Sigmoid colon (tissue), 7 donors: ENCODE measurements around the gene TAGLN. TPM values are rescaled to one million over a fixed set of nuclear protein-coding genes. Genes with fewer than 3 reads are reported as not detected.
A peak's percentile ranks its signal among the peaks of the same experiment; 100 is the strongest.
"Not testable (repeated sequence)": the region's sequence is repeated elsewhere in the genome, so short reads cannot be mapped to it uniquely, and the experiment has no call there.

Source experiments
- DNase-seq: peaks from one replicate; pipeline ENCODE4 v3.0.0-alpha.2; 2019
- H3K27ac ChIP-seq, 4 donors: fragments of 200-600 bp; sonication (generic); one replicate each; pipeline ENCODE4 v1.5.1; 2016 to 2019; ENCODE audit warnings: mild to moderate bottlenecking in 1 of 4
- H3K27me3 ChIP-seq, 3 donors: fragments of 200-600 bp; sonication (generic); one replicate each; pipeline ENCODE4 v1.5.1; 2019; ENCODE audit warnings: mild to moderate bottlenecking in 1 of 3
- H3K36me3 ChIP-seq, 4 donors: fragments of 200-600 bp; sonication (generic); one replicate each; pipeline ENCODE4 v1.5.1; 2016 to 2019
- H3K4me1 ChIP-seq, 4 donors: fragments of 200-600 bp; sonication (generic); one replicate each; pipeline ENCODE4 v1.5.1; 2017 to 2019
- H3K4me3 ChIP-seq, 4 donors: fragments of 200-600 bp; sonication (generic); one replicate each; pipeline ENCODE4 v1.5.1; 2017 to 2019; ENCODE audit warnings: mild to moderate bottlenecking in 2 of 4, moderate library complexity in 1 of 4
- H3K9me3 ChIP-seq, 4 donors: fragments of 200-600 bp in 3 of 4; sonication (generic) in 3 of 4; one replicate each; pipeline versions ENCODE4 v1.5.1 to v1.6.1; 2013 to 2019
- EP300 ChIP-seq, 4 donors: sonication (generic); formaldehyde crosslinking; IDR thresholded peaks; one replicate each; pipeline ENCODE4 v1.6.1; 2017; ENCODE audit warnings: antibody characterized with exemption in 4 of 4
- POLR2A ChIP-seq, 2 donors: fragments of 450-650 bp; IDR thresholded peaks; one replicate each; pipeline ENCODE4 v1.6.1; 2016; ENCODE audit warnings: antibody characterized with exemption in 2 of 2, mild to moderate bottlenecking in 2 of 2, moderate library complexity in 2 of 2
- POLR2AphosphoS5 ChIP-seq, 4 donors: sonication (generic); formaldehyde crosslinking; IDR thresholded peaks; one replicate each; pipeline ENCODE4 v1.6.1; 2017; ENCODE audit warnings: antibody characterized with exemption in 4 of 4
- WGBS, 2 donors: extraction: QIAGEN DNeasy Blood & Tissue Kit; methylation state at CpG; one replicate each; pipeline ENCODE4 v1.1.7; 2013; 5-methylcytosine and 5-hydroxymethylcytosine counted together
- intact Hi-C: fragments of 100-400 bp; cut with DNase I; formaldehyde crosslinking; loops from one replicate; pipeline ENCODE4 v1.15.1; 2023
- polyA plus RNA-seq, 3 donors: library from polyadenylated mRNA; stranded (reverse); fragments of 200-250 nt; gene quantifications; one replicate each; pipeline ENCODE4 v1.2.3, GENCODE V29; 2013
- total RNA-seq, 4 donors: library from RNA; depleted of rRNA; stranded (reverse); fragments of >200 nt; gene quantifications; one replicate each; pipeline ENCODE4 v1.1.0, GENCODE V29; 2016
- TF ChIP-seq, protein P1 (sequence below), 4 experiments: fragments of 450-650 bp in 3 of 4; fragments of 200-600 bp in 1 of 4; IDR thresholded peaks; one replicate each; pipeline ENCODE4 v1.5.1; 2016 to 2019; ENCODE audit warnings: antibody characterized with exemption in 4 of 4, mild to moderate bottlenecking in 3 of 4, moderate library complexity in 2 of 4
- donor health status: healthy with polysubstance abuse.
- donor health status: Bipolar disorder and iron deficiency.
- donor health status: healthy.

Gene TAGLN
- total and polyA plus RNA-seq, 7 donors: 112 to 14,048 (median 6,854) TPM

DNA sequence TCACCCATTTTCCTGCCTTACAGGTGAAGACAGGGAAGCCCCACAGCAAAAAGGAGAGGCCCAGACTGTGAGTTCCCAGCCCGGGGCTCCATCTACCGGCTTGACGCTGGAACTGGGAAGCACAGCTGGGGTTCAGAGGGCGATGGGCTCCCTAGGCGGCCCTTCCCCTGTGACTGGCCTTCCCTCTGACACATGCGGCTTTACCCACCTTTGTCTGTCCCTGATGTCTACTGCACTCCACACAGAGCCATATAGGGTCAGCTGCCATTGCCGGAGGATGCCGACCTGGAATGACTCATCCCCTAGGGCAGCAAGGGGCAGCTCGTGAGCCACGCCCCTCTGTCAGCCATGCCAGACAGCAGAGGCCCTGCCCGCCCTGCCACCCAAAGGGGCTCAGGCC, 7.7 kb downstream of the TAGLN start:
- H3K9me3 ChIP-seq, H3K27me3 ChIP-seq, DNase-seq, H3K4me3 ChIP-seq, intact Hi-C loops: not testable (repeated sequence)
- peaks cover 27 to 41% (median 33%) of the 10 kb centered on the region in 4 donors for H3K36me3 ChIP-seq
- H3K27ac ChIP-seq: peak overlapping the region in 3 of 4 donors; percentile 46 to 76 (median 59)
- WGBS, 2 donors: 90 to 91% methylated on average over 6 of the region's 11 CpGs
- peak in 2 of 4 donors; percentile 55 to 60 for TF ChIP-seq POLR2AphosphoS5 (IDR thresholded peaks at IDR 0.05)
- peaks cover 0 to 46% (median 34%) of the 10 kb centered on the region in 4 donors for H3K4me1 ChIP-seq

DNA sequence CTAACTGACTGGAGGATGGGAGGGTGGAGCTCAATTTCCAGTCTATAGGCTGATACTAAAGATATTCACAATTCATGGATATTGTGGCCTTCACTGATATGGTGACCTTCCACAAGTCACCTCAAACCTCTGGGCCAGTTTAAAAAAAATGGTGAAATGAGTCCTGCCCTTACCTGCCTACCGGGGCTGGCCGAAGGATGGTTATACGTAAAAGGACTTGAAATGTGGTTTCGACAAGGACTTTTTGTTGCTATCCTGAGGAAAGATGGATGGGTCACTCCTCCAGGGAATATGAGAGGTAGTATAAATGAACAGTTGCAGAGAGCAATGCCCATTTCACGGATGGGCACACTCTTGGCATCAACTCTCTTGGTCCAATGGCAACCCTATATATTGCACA, 8.3 kb downstream of the TAGLN start:
- H3K9me3 ChIP-seq, intact Hi-C loops, H3K27me3 ChIP-seq, H3K4me3 ChIP-seq, DNase-seq: not testable (repeated sequence)
- H3K4me1 ChIP-seq: peaks cover 0 to 43% (median 34%) of the 10 kb centered on the region in 4 donors
- peaks cover 23 to 35% (median 26%) of the 10 kb centered on the region in 4 donors for H3K36me3 ChIP-seq
- H3K27ac ChIP-seq: peak overlapping the region in 3 of 4 donors; percentile 59 to 71 (median 65)
- peak in 2 of 4 donors; percentile 46 to 55 for TF ChIP-seq POLR2AphosphoS5 (IDR thresholded peaks at IDR 0.05)
- 95 to 97% methylated on average over 5 of the region's 5 CpGs for WGBS, 2 donors

DNA sequence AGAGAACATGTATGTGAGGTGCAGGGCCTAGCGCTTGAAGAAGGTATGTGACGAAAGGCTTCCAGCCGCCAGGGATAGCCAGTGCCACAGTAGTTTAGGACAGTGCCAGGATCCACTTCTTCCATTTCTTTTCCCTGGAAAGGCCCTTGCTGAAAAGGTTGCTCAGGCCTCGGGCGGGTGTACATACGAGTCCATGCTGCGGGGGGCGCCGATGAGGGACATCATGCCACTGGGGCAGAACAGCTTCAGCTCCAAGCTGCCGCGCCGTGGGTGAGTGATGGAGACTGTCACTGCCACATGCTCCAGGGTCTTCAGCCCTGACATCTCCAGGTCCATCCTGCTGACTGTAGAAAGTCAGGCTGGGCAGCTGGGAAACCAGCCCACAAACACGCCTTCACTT, 9.5 kb downstream of the TAGLN start:
- Histone ChIP-seq H3K36me3 (peaks cover 11 to 34% (median 18%) of the 10 kb centered on the region in 4 donors), H3K4me1 (peaks cover 0 to 31% (median 23%) of the 10 kb centered on the region in 4 donors), H3K27ac (peak overlapping the region in 3 of 4 donors; percentile 56 to 60 (median 56))
- peak; percentile 85 for DNase-seq
- TF ChIP-seq, protein P1, sequence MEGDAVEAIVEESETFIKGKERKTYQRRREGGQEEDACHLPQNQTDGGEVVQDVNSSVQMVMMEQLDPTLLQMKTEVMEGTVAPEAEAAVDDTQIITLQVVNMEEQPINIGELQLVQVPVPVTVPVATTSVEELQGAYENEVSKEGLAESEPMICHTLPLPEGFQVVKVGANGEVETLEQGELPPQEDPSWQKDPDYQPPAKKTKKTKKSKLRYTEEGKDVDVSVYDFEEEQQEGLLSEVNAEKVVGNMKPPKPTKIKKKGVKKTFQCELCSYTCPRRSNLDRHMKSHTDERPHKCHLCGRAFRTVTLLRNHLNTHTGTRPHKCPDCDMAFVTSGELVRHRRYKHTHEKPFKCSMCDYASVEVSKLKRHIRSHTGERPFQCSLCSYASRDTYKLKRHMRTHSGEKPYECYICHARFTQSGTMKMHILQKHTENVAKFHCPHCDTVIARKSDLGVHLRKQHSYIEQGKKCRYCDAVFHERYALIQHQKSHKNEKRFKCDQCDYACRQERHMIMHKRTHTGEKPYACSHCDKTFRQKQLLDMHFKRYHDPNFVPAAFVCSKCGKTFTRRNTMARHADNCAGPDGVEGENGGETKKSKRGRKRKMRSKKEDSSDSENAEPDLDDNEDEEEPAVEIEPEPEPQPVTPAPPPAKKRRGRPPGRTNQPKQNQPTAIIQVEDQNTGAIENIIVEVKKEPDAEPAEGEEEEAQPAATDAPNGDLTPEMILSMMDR (IDR thresholded peaks at IDR 0.05): peak in 2 of 4 experiments; percentile 17 to 21
- TF ChIP-seq POLR2AphosphoS5 (IDR thresholded peaks at IDR 0.05): peak; percentile 40 to 96 (median 84)
- intact Hi-C loops: loop anchor here (2.0 kb wide), 1 partner anchor 76 kb away; no protein-coding TSS in a partner anchor
- H3K4me3 ChIP-seq, H3K9me3 ChIP-seq, H3K27me3 ChIP-seq: not testable (repeated sequence)
- 94 to 96% methylated on average over 9 of the region's 13 CpGs for WGBS, 2 donors

DNA sequence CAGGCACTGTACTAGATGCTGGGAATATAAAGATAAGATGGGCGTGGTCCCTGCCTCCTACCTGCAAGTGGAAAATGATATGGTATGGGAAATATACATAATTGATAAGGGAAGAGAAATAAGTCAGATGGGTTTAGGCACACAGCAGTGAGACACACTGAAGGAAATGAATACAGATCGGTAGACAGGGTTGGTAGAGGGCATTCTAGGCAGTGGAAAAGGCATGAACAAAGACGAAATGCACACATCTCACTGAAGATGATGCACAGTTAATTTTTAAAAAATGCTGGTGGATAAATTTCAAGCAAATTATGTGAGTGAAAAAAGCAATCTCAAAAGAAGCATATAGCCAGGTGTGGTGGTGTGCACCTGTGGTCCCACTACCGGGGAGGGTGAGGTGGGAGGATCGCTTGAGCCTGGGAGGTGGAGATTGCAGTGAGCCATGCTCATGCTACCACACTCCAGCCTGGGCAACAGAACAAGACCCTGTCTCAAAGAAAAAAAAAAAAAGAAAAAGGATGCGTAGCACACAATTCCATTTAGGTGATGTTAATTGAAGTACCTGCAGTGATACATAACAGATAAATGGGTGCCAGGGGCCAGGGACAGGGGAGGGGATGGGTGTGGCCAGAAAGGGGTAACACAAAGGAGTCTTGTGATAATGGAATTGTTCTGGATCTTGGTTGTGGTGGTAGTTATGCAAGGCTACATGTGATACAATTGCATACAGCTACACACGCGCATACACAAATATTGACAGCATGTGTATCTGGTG, 10.4 kb downstream of the TAGLN start:
- not testable (repeated sequence) for H3K4me3 ChIP-seq, DNase-seq, H3K9me3 ChIP-seq, H3K27me3 ChIP-seq
- H3K27ac ChIP-seq: peak overlapping the region; percentile 35 to 72 (median 58)
- peaks cover 0 to 23% (median 16%) of the 10 kb centered on the region in 4 donors for H3K4me1 ChIP-seq
- peaks cover 5 to 32% (median 12%) of the 10 kb centered on the region in 4 donors for H3K36me3 ChIP-seq
- TF ChIP-seq POLR2AphosphoS5 (IDR thresholded peaks at IDR 0.05) (peak; percentile 53 to 94 (median 78)), POLR2A (IDR thresholded peaks at IDR 0.05) (peak; percentile 40 to 49)
- intact Hi-C loops: loop anchor here (2.0 kb wide), 1 partner anchor 77 kb away; no protein-coding TSS in a partner anchor
- 90 to 94% methylated on average over 7 of the region's 8 CpGs for WGBS, 2 donors

DNA sequence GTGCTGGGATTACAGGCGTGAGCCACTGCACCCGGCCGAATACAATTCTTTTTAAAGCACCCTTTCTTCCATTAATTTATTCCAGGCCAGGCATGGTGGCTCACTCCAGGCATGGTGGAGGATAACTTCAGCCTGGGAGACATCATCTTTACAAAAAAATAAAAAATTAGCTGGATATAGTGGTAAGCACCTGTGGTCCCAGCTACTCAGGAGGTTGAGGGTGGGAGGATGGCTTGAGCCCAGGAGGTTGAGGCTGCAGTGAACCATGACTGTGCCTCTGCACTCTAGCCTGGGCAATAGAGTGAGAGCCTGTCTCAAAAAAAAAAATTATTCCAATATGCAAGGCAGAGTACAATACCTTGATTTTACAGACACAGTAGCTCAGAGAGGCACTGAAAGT, 11.4 kb downstream of the TAGLN start:
- H3K4me1 ChIP-seq: peaks cover 0 to 12% (median 5%) of the 10 kb centered on the region in 4 donors
- 97 to 99% methylated on average over 3 of the region's 3 CpGs for WGBS, 2 donors
- TF ChIP-seq POLR2AphosphoS5 (IDR thresholded peaks at IDR 0.05) (peak in 2 of 4 donors; percentile 68 to 77), EP300 (IDR thresholded peaks at IDR 0.05) (no peak)
- no peaks in the 10 kb centered on the region for H3K9me3 ChIP-seq
- H3K4me3 ChIP-seq: no peak overlapping the region
- DNase-seq: no peak
- peak overlapping the region; percentile 35 to 72 (median 58) for H3K27ac ChIP-seq
- peaks cover 0 to 28% (median 5%) of the 10 kb centered on the region in 4 donors for H3K36me3 ChIP-seq
- no peaks in the 10 kb centered on the region for H3K27me3 ChIP-seq
- intact Hi-C loops: no loop called here

DNA sequence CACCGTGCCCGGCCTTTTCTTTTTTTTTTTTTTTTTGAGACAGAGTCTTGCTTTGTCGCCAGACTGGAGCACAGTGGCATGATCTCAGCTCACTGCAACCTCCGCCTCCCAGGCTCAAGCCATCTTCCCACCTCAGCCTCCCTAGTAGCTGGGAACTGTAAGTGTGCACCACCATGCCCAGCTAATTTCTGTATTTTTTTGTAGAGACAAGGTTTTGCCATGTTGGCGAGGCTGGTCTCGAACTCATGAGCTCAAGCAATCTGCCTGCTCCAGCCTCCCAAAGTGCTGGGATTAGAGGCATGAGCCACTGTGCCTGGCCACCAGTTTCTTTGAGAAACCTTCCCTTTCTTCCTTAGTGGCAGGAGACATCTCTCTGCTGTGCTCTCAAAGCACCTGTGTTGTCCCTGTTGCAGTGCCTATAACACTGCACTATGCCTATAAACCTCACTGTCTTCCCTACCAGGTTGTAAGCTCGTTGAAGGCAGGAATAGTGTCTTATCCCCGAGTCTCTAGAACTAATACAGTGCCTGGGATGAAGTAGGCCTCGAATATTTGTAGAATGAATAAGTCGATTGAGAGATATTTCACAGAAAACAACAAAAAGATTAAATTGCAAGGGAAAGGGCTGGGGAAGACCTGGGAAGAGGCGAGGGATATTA, 13.7 kb downstream of the TAGLN start:
- no peak overlapping the region for H3K4me3 ChIP-seq
- intact Hi-C loops: no loop called here
- TF ChIP-seq POLR2A (IDR thresholded peaks at IDR 0.05) (no peak), POLR2AphosphoS5 (IDR thresholded peaks at IDR 0.05) (peak in 2 of 4 donors; percentile 66 to 72), EP300 (IDR thresholded peaks at IDR 0.05) (no peak)
- TF ChIP-seq, protein P1 (IDR thresholded peaks at IDR 0.05): no peak
- peak overlapping the region in 3 of 4 donors; percentile 56 to 72 (median 59) for H3K27ac ChIP-seq
- H3K36me3 ChIP-seq: peaks cover 0 to 24% (median 7%) of the 10 kb centered on the region in 4 donors
- H3K27me3 ChIP-seq: no peaks in the 10 kb centered on the region
- no peaks in the 10 kb centered on the region for H3K9me3 ChIP-seq
- DNase-seq: no peak
- peaks cover 0 to 30% (median 25%) of the 10 kb centered on the region in 4 donors for H3K4me1 ChIP-seq
- WGBS, 2 donors: 96 to 97% methylated on average over 11 of the region's 11 CpGs
